CD4-positive, alpha-beta T cell treated with Interleukin-10 for 1 hour (primary cell): Measurements from ENCODE around the gene BRINP2.

Experiments used
- DNase-seq: peaks from one replicate; pipeline ENCODE4 v3.0.0-alpha.2; 2020

The BRINP2 gene

GRCh38 chr1:177170756-177171535 lies at the start of gene BRINP2:
Gene BRINP2, plus strand, starts transcription at chr1:177170958. Its CDS starts 58,919 bp downstream, at chr1:177229877.
- no peak for DNase-seq

GRCh38 chr1:177122461-177123251 lies 48.1 kb upstream of the BRINP2 start:
- DNase-seq = no peak

GRCh38 chr1:177124577-177125278 lies 46.0 kb upstream of the BRINP2 start:
- no peak for DNase-seq

- DNase-seq = no peak
Measured at GRCh38 chr1:177126267-177126666, 44.5 kb upstream of the BRINP2 start.

- no peak for DNase-seq
Measured at GRCh38 chr1:177128665-177129281, 42.0 kb upstream of the BRINP2 start.

GRCh38 chr1:177130451-177130945 lies 40.3 kb upstream of the BRINP2 start:
- DNase-seq = no peak

GRCh38 chr1:177131723-177132122 lies 39.0 kb upstream of the BRINP2 start:
- no peak for DNase-seq

GRCh38 chr1:177132141-177132540 lies 38.6 kb upstream of the BRINP2 start:
- no peak for DNase-seq

GRCh38 chr1:177133977-177134538 lies 36.7 kb upstream of the BRINP2 start:
- DNase-seq = no peak

- DNase-seq = no peak
Measured at GRCh38 chr1:177135250-177135649, 35.5 kb upstream of the BRINP2 start.

GRCh38 chr1:177137814-177138213 lies 32.9 kb upstream of the BRINP2 start:
- no peak for DNase-seq

GRCh38 chr1:177138347-177138746 lies 32.4 kb upstream of the BRINP2 start:
- no peak for DNase-seq

GRCh38 chr1:177142010-177142409 lies 28.7 kb upstream of the BRINP2 start:
- DNase-seq = no peak

- DNase-seq = no peak
Measured at GRCh38 chr1:177142791-177143271, 27.9 kb upstream of the BRINP2 start.

- DNase-seq = no peak
Measured at GRCh38 chr1:177145106-177146070, 25.4 kb upstream of the BRINP2 start.

GRCh38 chr1:177146499-177146898 lies 24.3 kb upstream of the BRINP2 start:
- no peak for DNase-seq

GRCh38 chr1:177162243-177162642 lies 8.5 kb upstream of the BRINP2 start:
- no peak for DNase-seq

GRCh38 chr1:177163844-177164379 lies 6.8 kb upstream of the BRINP2 start:
- no peak for DNase-seq

- no peak for DNase-seq
Measured at GRCh38 chr1:177164380-177165068, 6.2 kb upstream of the BRINP2 start, which contains the start of gene ASTN1. Gene ASTN1, minus strand, starts transcription at chr1:177164712. Its CDS starts 36 bp downstream, at chr1:177164676.

GRCh38 chr1:177165069-177165439 lies 5.7 kb upstream of the BRINP2 start:
- DNase-seq = no peak
